OCI-M1 (cell line): Measurements from ENCODE around the gene RASA4B.
A peak's percentile ranks its signal among the peaks of the same experiment; 100 is the strongest.
"Not testable (repeated sequence)": the region's sequence is repeated elsewhere in the genome, so short reads cannot be mapped to it uniquely, and the experiment has no call there.

Experiments used
- DNase-seq: peaks from one replicate; lab custom pipeline; 2025; lab: John Stamatoyannopoulos, UW

RASA4B gene

GRCh38 chr7:102473271-102473991 lies 44.1 kb downstream of the RASA4B start:
- no peak for DNase-seq

GRCh38 chr7:102472126-102473041 lies 45.2 kb downstream of the RASA4B start:
- DNase-seq = no peak

- DNase-seq = no peak
These were observed 45.8 kb downstream of the RASA4B start for GRCh38 chr7:102471791-102472125.

- no peak for DNase-seq
These were observed 47.4 kb downstream of the RASA4B start for GRCh38 chr7:102469972-102470825.

- DNase-seq = no peak
These were observed 48.1 kb downstream of the RASA4B start for GRCh38 chr7:102469351-102469971.

- no peak for DNase-seq
These were observed 48.9 kb downstream of the RASA4B start for GRCh38 chr7:102468478-102469350.

- no peak for DNase-seq
These were observed 49.7 kb downstream of the RASA4B start for GRCh38 chr7:102467581-102468477.

GRCh38 chr7:102466097-102466496 lies 51.5 kb downstream of the RASA4B start:
- no peak for DNase-seq

GRCh38 chr7:102464577-102465280 lies 52.8 kb downstream of the RASA4B start, which contains the start of the genes ALKBH4 and LRWD1:
TSS of gene ALKBH4 (minus strand) at chr7:102464863. CDS start at chr7:102464836, 27 bp downstream.
TSS of gene LRWD1 (plus strand) at chr7:102464984. CDS start at chr7:102465081, 97 bp downstream.
- peak; percentile 92 for DNase-seq

GRCh38 chr7:102463841-102464576 lies 53.6 kb downstream of the RASA4B start:
- DNase-seq = peak; percentile 18

- no peak for DNase-seq
These were observed 57.1 kb downstream of the RASA4B start for GRCh38 chr7:102460467-102460866.

- DNase-seq = no peak
These were observed 58.2 kb downstream of the RASA4B start for GRCh38 chr7:102459221-102459844.

GRCh38 chr7:102457352-102457924 lies 60.1 kb downstream of the RASA4B start:
- no peak for DNase-seq

GRCh38 chr7:102456327-102456726 lies 61.2 kb downstream of the RASA4B start:
- DNase-seq = no peak

GRCh38 chr7:102455596-102455995 lies 62.0 kb downstream of the RASA4B start:
- DNase-seq = no peak

- not testable (repeated sequence) for DNase-seq
These were observed 62.6 kb downstream of the RASA4B start for GRCh38 chr7:102454932-102455331.

GRCh38 chr7:102454468-102454867 lies 63.1 kb downstream of the RASA4B start:
- no peak for DNase-seq
